Measurements from ENCODE around the gene SCN1B.
"Not testable (repeated sequence)": the region's sequence is repeated elsewhere in the genome, so short reads cannot be mapped to it uniquely, and the experiment has no call there.

Gene SCN1B

GRCh38 chr19:34997071-34997617, 33.1 kb upstream of the SCN1B start:
- Mint-ChIP-seq H3K27ac (peak overlapping the region; percentile 86), H3K27me3 (no peaks in the 10 kb centered on the region), H3K36me3 (ENCODE audit: low read depth) (peaks cover 13% of the 10 kb centered on the region), H3K9me3 (no peaks in the 10 kb centered on the region), H3K4me1 (peaks cover 48% of the 10 kb centered on the region), H3K4me3 (peak overlapping the region; percentile 54)
- no peak for DNase-seq
- ATAC-seq: no peak

GRCh38 chr19:34998224-34998623, 32.0 kb upstream of the SCN1B start:
- not testable (repeated sequence) for H3K9me3 Mint-ChIP-seq
- H3K4me1 Mint-ChIP-seq: peaks cover 57% of the 10 kb centered on the region

GRCh38 chr19:34998777-34999497, 31.3 kb upstream of the SCN1B start:
- Mint-ChIP-seq H3K27ac (peak overlapping the region; percentile 85), H3K36me3 (ENCODE audit: low read depth) (peaks cover 26% of the 10 kb centered on the region), H3K4me1 (peaks cover 63% of the 10 kb centered on the region), H3K9me3 (no peaks in the 10 kb centered on the region), H3K4me3 (peak overlapping the region; percentile 79), H3K27me3 (no peaks in the 10 kb centered on the region)
- ATAC-seq (no peak), DNase-seq (no peak)

More at GRCh38 chr19:34998224-34998623, 32.0 kb upstream of the SCN1B start:
- not testable (repeated sequence) for H3K27me3 Mint-ChIP-seq, ATAC-seq, DNase-seq
- peak overlapping the region; percentile 79 for H3K4me3 Mint-ChIP-seq
- H3K36me3 Mint-ChIP-seq (ENCODE audit: low read depth): peaks cover 24% of the 10 kb centered on the region
- peak overlapping the region; percentile 86 for H3K27ac Mint-ChIP-seq

GRCh38 chr19:34999498-35000337, 30.6 kb upstream of the SCN1B start, which contains the start of gene GRAMD1A:
Gene GRAMD1A (plus strand): TSS chr19:35000323. CDS start chr19:35000479, 156 bp downstream.
- peaks cover 31% of the 10 kb centered on the region for H3K36me3 Mint-ChIP-seq (ENCODE audit: low read depth)
- peak within 1 kb of the TSS; percentile 100 for H3K4me3 Mint-ChIP-seq
- H3K27ac Mint-ChIP-seq: peak within 1 kb of the TSS; percentile 98
- no peaks in the 10 kb centered on the region for H3K9me3 Mint-ChIP-seq
- peak; percentile 85 for DNase-seq
- no peaks in the 10 kb centered on the region for H3K27me3 Mint-ChIP-seq
- H3K4me1 Mint-ChIP-seq: peaks cover 68% of the 10 kb centered on the region
- peak; percentile 55 for ATAC-seq

GRCh38 chr19:35000338-35000646, 30.0 kb upstream of the SCN1B start:
- DNase-seq: no peak
- Mint-ChIP-seq H3K4me3 (peak overlapping the region; percentile 79), H3K36me3 (ENCODE audit: low read depth) (peaks cover 31% of the 10 kb centered on the region), H3K9me3 (no peaks in the 10 kb centered on the region), H3K27ac (no peak overlapping the region), H3K27me3 (no peaks in the 10 kb centered on the region), H3K4me1 (peaks cover 68% of the 10 kb centered on the region)
- ATAC-seq: no peak

- Mint-ChIP-seq H3K9me3 (no peaks in the 10 kb centered on the region), H3K27ac (peak overlapping the region; percentile 98), H3K4me1 (peaks cover 67% of the 10 kb centered on the region), H3K4me3 (peak overlapping the region; percentile 100), H3K36me3 (ENCODE audit: low read depth) (peaks cover 34% of the 10 kb centered on the region), H3K27me3 (no peaks in the 10 kb centered on the region)
- peak; percentile 67 for DNase-seq
- peak; percentile 26 for ATAC-seq
Observed at GRCh38 chr19:35000647-35001501, 29.4 kb upstream of the SCN1B start.

GRCh38 chr19:35002037-35002535, 28.2 kb upstream of the SCN1B start:
- peak overlapping the region; percentile 100 for H3K4me3 Mint-ChIP-seq
- H3K36me3 Mint-ChIP-seq (ENCODE audit: low read depth): peaks cover 42% of the 10 kb centered on the region
- H3K27me3 Mint-ChIP-seq: no peaks in the 10 kb centered on the region
- H3K9me3 Mint-ChIP-seq: no peaks in the 10 kb centered on the region
- no peak for DNase-seq
- ATAC-seq: no peak
- H3K27ac Mint-ChIP-seq: peak overlapping the region; percentile 98
- peaks cover 62% of the 10 kb centered on the region for H3K4me1 Mint-ChIP-seq

- Mint-ChIP-seq H3K27me3 (no peaks in the 10 kb centered on the region), H3K4me3 (peak overlapping the region; percentile 24), H3K4me1 (peaks cover 47% of the 10 kb centered on the region), H3K27ac (peak overlapping the region; percentile 98), H3K9me3 (no peaks in the 10 kb centered on the region), H3K36me3 (ENCODE audit: low read depth) (peaks cover 46% of the 10 kb centered on the region)
- ATAC-seq: no peak
- no peak for DNase-seq
Observed at GRCh38 chr19:35004517-35005255, 25.6 kb upstream of the SCN1B start.

GRCh38 chr19:35005256-35005977, 24.9 kb upstream of the SCN1B start:
- Mint-ChIP-seq H3K36me3 (ENCODE audit: low read depth) (peaks cover 49% of the 10 kb centered on the region), H3K9me3 (no peaks in the 10 kb centered on the region), H3K4me1 (peaks cover 49% of the 10 kb centered on the region), H3K27me3 (no peaks in the 10 kb centered on the region), H3K4me3 (no peak overlapping the region), H3K27ac (peak overlapping the region; percentile 52)
- ATAC-seq (no peak), DNase-seq (no peak)

- not testable (repeated sequence) for H3K9me3 Mint-ChIP-seq, H3K27me3 Mint-ChIP-seq, H3K4me3 Mint-ChIP-seq, DNase-seq, ATAC-seq
- Mint-ChIP-seq H3K36me3 (ENCODE audit: low read depth) (peaks cover 52% of the 10 kb centered on the region), H3K4me1 (peaks cover 52% of the 10 kb centered on the region), H3K27ac (peak overlapping the region; percentile 52)
Observed at GRCh38 chr19:35006007-35006341, 24.3 kb upstream of the SCN1B start.

- Mint-ChIP-seq H3K36me3 (ENCODE audit: low read depth) (peaks cover 47% of the 10 kb centered on the region), H3K4me3 (no peak overlapping the region)
Observed at GRCh38 chr19:35006342-35006998, 23.8 kb upstream of the SCN1B start.

GRCh38 chr19:35006999-35007365, 23.3 kb upstream of the SCN1B start:
- no peaks in the 10 kb centered on the region for H3K27me3 Mint-ChIP-seq
- H3K4me1 Mint-ChIP-seq: peaks cover 51% of the 10 kb centered on the region
- DNase-seq: no peak
- no peaks in the 10 kb centered on the region for H3K9me3 Mint-ChIP-seq
- H3K36me3 Mint-ChIP-seq (ENCODE audit: low read depth): peaks cover 42% of the 10 kb centered on the region
- peak overlapping the region; percentile 21 for H3K27ac Mint-ChIP-seq
- ATAC-seq: no peak
- H3K4me3 Mint-ChIP-seq: no peak overlapping the region

More at GRCh38 chr19:35006342-35006998, 23.8 kb upstream of the SCN1B start:
- Mint-ChIP-seq H3K4me1 (peaks cover 53% of the 10 kb centered on the region), H3K27me3 (no peaks in the 10 kb centered on the region), H3K9me3 (no peaks in the 10 kb centered on the region), H3K27ac (peak overlapping the region; percentile 52)
- ATAC-seq: no peak
- no peak for DNase-seq
